Measurements from ENCODE around the gene SH3YL1. TPM values are rescaled to one million over a fixed set of nuclear protein-coding genes. Genes with fewer than 3 reads are reported as not detected.

SH3YL1 gene
- total RNA-seq, 1 donor from 2014 or later = 25.1 TPM

DNA sequence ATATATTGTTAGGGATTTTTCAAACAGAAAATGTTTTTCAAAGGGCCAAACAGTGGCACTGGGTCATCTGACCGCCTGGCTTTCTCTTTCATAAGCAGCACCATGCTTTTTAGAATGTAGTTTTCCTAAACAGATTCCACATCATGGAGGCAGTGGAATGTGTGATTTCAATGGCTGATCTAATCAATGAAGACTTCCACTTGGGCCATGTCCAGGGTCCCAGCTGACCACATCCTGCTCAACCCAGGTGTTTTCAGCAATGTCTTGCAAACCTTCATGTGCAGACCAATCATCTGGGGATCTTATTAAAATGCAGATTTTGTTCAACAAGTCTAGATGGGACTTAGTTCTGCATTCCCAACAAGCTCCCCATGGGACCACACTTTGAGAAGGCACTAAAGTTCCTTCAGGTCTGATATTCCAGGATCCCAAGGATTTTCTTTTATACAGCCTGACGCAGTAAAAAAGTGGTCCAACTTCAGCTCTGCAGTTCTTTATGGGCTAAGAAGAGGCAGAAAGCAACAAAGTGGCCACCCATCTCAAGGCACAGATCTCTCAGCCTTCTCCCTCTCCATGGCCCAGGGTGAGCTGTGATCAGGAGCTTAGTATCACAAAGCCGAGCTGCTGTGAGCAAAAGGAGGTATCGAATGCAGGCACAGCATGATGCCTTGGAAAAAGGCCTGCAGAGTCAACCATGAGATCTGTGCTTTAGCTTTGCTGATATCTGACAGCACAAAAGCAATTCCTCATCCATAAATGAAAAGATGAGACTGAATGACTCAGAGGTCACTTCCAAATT lies 20.4 kb upstream of the SH3YL1 start:
- Histone ChIP-seq H3K9me3 (ENCODE audit: control insufficient read depth in 3 of 3, low read length in 3 of 3) (no peaks in the 10 kb centered on the region), H3K27ac (ENCODE audit: low read depth, low read length) (no peak overlapping the region), H3K4me1 (ENCODE audit: control insufficient read depth in 3 of 3, insufficient read depth in 3 of 3, low read length in 3 of 3) (peaks cover 4 to 12% (median 7%) of the 10 kb centered on the region in 3 donors), H3K27me3 (ENCODE audit: control insufficient read depth in 3 of 3, insufficient read depth in 3 of 3, low read length in 3 of 3) (peaks cover 17 to 24% (median 23%) of the 10 kb centered on the region in 3 donors), H3K9ac (ENCODE audit: low read depth in 1 of 3, low read length in 3 of 3) (no peak overlapping the region), H3K36me3 (ENCODE audit: control insufficient read depth in 3 of 3, insufficient read depth in 3 of 3, low read length in 3 of 3) (peaks cover 4 to 21% (median 20%) of the 10 kb centered on the region in 3 donors), H3K4me3 (ENCODE audit: low read length in 3 of 3) (no peak overlapping the region)

DNA sequence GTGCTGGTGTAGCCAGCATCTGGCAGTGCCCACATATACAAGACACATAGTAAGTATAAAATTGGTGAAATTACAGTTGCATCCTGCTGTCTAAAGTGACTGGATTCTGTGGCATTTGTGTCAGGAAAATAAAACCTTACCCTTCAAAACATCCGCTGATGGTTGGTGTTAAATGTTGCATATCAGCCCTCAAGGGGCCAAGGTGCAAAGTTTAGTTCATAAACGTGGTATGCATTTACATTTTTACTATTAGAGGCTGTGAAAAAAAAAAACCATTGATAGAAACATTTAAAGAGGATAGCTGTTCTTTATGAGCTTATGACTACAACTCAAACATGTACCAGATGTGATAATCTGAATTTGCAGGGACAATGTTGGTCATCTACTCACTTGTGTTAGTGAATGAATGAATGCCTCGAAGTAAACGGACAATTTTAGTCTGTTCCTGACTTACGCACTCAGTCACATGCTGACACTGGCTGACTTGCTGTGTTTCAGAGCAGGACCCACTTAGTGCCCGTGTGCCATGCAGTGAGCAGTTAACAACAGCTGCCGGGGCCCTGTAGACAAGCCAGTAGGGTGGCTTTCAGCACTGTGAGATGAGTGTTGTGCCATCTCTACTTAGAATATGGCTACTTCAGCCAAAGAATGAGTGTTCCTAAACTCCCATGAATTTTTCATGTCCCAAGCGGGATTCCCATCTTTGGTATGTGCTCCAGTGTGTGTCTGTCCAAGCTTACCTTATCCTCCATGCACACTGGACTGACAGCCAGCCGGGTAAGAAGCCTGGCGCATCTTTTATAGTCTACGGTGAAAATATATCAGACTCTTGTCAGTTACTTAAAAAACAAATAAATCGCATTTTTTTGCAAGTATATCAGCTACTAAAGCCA lies 18.8 kb upstream of the SH3YL1 start:
- no peak overlapping the region for H3K27ac ChIP-seq (ENCODE audit: low read depth, low read length)
- H3K4me3 ChIP-seq (ENCODE audit: low read length in 3 of 3) = no peak overlapping the region
- H3K9ac ChIP-seq (ENCODE audit: low read depth in 1 of 3, low read length in 3 of 3) = no peak overlapping the region
- H3K36me3 ChIP-seq (ENCODE audit: control insufficient read depth in 3 of 3, insufficient read depth in 3 of 3, low read length in 3 of 3) = peaks cover 10 to 34% (median 29%) of the 10 kb centered on the region in 3 donors
- H3K9me3 ChIP-seq (ENCODE audit: control insufficient read depth in 3 of 3, low read length in 3 of 3) = no peaks in the 10 kb centered on the region
- H3K4me1 ChIP-seq (ENCODE audit: control insufficient read depth in 3 of 3, insufficient read depth in 3 of 3, low read length in 3 of 3) = peaks cover 4 to 10% (median 5%) of the 10 kb centered on the region in 3 donors
- H3K27me3 ChIP-seq (ENCODE audit: control insufficient read depth in 3 of 3, insufficient read depth in 3 of 3, low read length in 3 of 3) = peaks cover 9 to 20% (median 18%) of the 10 kb centered on the region in 3 donors

DNA sequence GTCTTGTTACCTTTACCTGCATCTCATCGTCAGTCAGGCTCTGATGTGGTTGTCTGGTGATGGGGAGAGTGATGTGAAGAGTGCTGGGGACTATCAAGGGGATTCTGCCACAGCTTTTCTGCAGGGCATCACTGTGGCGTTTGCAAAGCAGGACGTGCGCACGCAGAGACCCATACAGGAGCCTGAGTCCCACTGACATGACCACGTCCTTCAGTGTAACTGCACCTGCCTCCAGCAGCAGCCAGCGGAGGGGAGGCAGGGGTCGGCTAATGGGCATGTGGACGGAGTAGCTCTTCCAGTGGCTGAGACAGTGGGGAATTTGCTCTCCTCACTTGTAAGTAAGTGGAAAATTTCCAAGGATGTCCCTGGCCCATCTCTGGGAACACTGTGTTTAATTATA lies 17.5 kb upstream of the SH3YL1 start:
- Histone ChIP-seq H3K27ac (ENCODE audit: low read depth, low read length) (no peak overlapping the region), H3K27me3 (ENCODE audit: control insufficient read depth in 3 of 3, insufficient read depth in 3 of 3, low read length in 3 of 3) (peaks cover 3 to 13% (median 9%) of the 10 kb centered on the region in 3 donors), H3K9me3 (ENCODE audit: control insufficient read depth in 3 of 3, low read length in 3 of 3) (no peaks in the 10 kb centered on the region), H3K9ac (ENCODE audit: low read depth in 1 of 3, low read length in 3 of 3) (no peak overlapping the region), H3K4me3 (ENCODE audit: low read length in 3 of 3) (no peak overlapping the region), H3K36me3 (ENCODE audit: control insufficient read depth in 3 of 3, insufficient read depth in 3 of 3, low read length in 3 of 3) (peaks cover 17 to 43% (median 40%) of the 10 kb centered on the region in 3 donors), H3K4me1 (ENCODE audit: control insufficient read depth in 3 of 3, insufficient read depth in 3 of 3, low read length in 3 of 3) (peaks cover 0 to 3% (median 0%) of the 10 kb centered on the region in 3 donors)

DNA sequence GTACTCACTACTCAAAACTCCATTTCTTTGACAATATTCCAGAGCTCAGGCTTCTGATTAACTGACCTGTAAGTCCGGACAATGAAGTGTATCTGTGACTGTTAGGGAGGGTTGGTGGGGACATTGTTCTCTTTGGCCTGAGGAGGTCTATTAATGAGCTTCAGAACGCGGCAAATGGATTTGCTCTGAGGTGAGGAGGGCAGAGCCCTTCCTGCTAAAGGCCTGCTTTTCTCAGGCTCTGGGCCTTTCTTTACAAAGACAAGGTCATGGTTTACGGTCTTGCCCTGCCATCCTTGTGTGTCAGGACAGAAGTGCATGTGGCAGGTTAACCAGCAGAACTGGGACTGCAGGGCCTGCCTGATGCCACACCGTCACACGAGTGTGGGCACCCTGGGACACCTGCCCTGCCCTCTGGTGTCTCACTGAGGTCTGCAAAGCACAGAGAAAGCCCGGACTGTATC lies 16.8 kb upstream of the SH3YL1 start:
- H3K36me3 ChIP-seq (ENCODE audit: control insufficient read depth in 3 of 3, insufficient read depth in 3 of 3, low read length in 3 of 3) = peaks cover 21 to 49% (median 45%) of the 10 kb centered on the region in 3 donors

DNA sequence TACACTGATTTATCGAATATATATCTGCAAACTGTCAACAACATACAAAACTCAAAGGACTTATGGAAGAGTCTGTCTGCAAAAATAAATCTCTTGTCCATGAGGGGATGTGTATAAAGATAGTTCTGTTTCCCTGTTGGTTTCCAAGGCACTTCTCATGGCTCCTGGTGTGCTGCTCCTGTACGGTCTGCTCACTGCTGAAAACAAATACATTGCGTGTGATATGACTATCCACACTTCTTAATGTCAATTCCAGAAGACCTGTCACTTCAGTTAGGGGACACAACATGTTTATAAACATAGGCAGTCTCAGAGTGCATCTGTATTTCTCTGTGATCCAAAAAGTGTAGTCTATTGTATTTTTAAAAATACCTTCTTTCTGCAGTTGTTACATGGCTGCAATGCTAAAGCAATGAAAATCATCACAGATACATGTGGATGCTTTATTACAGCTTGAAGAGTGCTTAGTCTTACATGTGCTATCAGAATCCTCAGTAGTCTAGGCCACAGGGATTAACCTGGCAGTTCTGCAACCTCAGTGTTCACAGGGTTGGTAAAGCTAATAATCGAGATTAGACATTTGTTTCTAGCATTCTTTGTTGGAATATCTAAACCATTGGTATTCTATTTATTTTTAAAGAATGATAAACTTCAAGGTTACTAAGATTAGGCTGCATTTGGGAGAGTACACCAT lies 16.3 kb upstream of the SH3YL1 start:
- peaks cover 21 to 51% (median 48%) of the 10 kb centered on the region in 3 donors for H3K36me3 ChIP-seq (ENCODE audit: control insufficient read depth in 3 of 3, insufficient read depth in 3 of 3, low read length in 3 of 3)
- no peak overlapping the region for H3K27ac ChIP-seq (ENCODE audit: low read depth, low read length)
- peaks cover 0 to 3% (median 0%) of the 10 kb centered on the region in 3 donors for H3K4me1 ChIP-seq (ENCODE audit: control insufficient read depth in 3 of 3, insufficient read depth in 3 of 3, low read length in 3 of 3)
- H3K9me3 ChIP-seq (ENCODE audit: control insufficient read depth in 3 of 3, low read length in 3 of 3) = no peaks in the 10 kb centered on the region
- H3K27me3 ChIP-seq (ENCODE audit: control insufficient read depth in 3 of 3, insufficient read depth in 3 of 3, low read length in 3 of 3) = peaks cover 0 to 5% (median 3%) of the 10 kb centered on the region in 3 donors
- no peak overlapping the region for H3K9ac ChIP-seq (ENCODE audit: low read depth in 1 of 3, low read length in 3 of 3)
- no peak overlapping the region for H3K4me3 ChIP-seq (ENCODE audit: low read length in 3 of 3)

More for the DNA sequence above, 16.8 kb upstream of the SH3YL1 start:
- Histone ChIP-seq H3K9me3 (ENCODE audit: control insufficient read depth in 3 of 3, low read length in 3 of 3) (no peaks in the 10 kb centered on the region), H3K27me3 (ENCODE audit: control insufficient read depth in 3 of 3, insufficient read depth in 3 of 3, low read length in 3 of 3) (peaks cover 2 to 7% (median 3%) of the 10 kb centered on the region in 3 donors), H3K4me3 (ENCODE audit: low read length in 3 of 3) (no peak overlapping the region), H3K4me1 (ENCODE audit: control insufficient read depth in 3 of 3, insufficient read depth in 3 of 3, low read length in 3 of 3) (peaks cover 0 to 3% (median 0%) of the 10 kb centered on the region in 3 donors), H3K27ac (ENCODE audit: low read depth, low read length) (no peak overlapping the region), H3K9ac (ENCODE audit: low read depth in 1 of 3, low read length in 3 of 3) (no peak overlapping the region)

DNA sequence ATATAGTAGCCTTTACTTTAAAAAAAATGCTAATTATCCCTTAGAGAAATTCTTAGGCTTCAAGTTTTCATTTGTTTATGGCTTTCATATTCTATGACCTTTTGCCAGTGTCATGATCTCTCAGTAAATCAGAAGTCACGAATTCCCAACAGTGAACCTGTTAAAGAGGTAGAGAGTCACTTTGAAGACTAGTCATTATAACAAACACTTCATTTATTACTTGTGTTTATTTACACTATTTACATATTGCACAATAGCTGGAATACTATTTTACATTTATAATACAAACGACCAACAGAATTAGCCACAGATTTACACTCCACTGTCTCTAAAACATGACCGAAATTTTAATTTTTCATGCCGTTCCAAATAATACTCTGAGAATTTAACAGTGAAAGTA lies 15.5 kb upstream of the SH3YL1 start:
- Histone ChIP-seq H3K36me3 (ENCODE audit: control insufficient read depth in 3 of 3, insufficient read depth in 3 of 3, low read length in 3 of 3) (peaks cover 21 to 51% (median 48%) of the 10 kb centered on the region in 3 donors), H3K9me3 (ENCODE audit: control insufficient read depth in 3 of 3, low read length in 3 of 3) (no peaks in the 10 kb centered on the region), H3K27me3 (ENCODE audit: control insufficient read depth in 3 of 3, insufficient read depth in 3 of 3, low read length in 3 of 3) (no peaks in the 10 kb centered on the region), H3K4me1 (ENCODE audit: control insufficient read depth in 3 of 3, insufficient read depth in 3 of 3, low read length in 3 of 3) (no peaks in the 10 kb centered on the region), H3K4me3 (ENCODE audit: low read length in 3 of 3) (no peak overlapping the region), H3K9ac (ENCODE audit: low read depth in 1 of 3, low read length in 3 of 3) (no peak overlapping the region), H3K27ac (ENCODE audit: low read depth, low read length) (no peak overlapping the region)

DNA sequence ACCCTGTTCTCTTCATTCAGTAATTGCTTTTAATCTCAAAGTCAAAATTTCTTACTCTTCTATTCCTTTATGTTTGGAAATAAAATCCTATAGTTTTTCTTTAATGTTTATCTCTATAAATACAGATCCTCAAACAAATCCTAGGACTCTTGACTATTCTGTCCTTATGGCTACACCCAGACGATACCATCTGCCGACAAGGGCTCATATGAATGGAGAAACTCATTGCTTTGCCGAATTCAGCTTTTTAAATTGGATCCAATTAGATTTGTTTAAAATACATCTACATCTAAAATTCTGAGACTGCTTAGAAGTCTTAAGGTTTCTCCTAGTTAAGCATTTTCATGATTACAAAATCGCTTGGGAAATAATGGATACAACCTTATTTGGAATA lies 15.1 kb upstream of the SH3YL1 start:
- Histone ChIP-seq H3K27me3 (ENCODE audit: control insufficient read depth in 3 of 3, insufficient read depth in 3 of 3, low read length in 3 of 3) (no peaks in the 10 kb centered on the region), H3K9ac (ENCODE audit: low read depth in 1 of 3, low read length in 3 of 3) (no peak overlapping the region), H3K27ac (ENCODE audit: low read depth, low read length) (no peak overlapping the region), H3K9me3 (ENCODE audit: control insufficient read depth in 3 of 3, low read length in 3 of 3) (no peaks in the 10 kb centered on the region), H3K36me3 (ENCODE audit: control insufficient read depth in 3 of 3, insufficient read depth in 3 of 3, low read length in 3 of 3) (peaks cover 21 to 51% (median 48%) of the 10 kb centered on the region in 3 donors), H3K4me3 (ENCODE audit: low read length in 3 of 3) (no peak overlapping the region), H3K4me1 (ENCODE audit: control insufficient read depth in 3 of 3, insufficient read depth in 3 of 3, low read length in 3 of 3) (no peaks in the 10 kb centered on the region)

DNA sequence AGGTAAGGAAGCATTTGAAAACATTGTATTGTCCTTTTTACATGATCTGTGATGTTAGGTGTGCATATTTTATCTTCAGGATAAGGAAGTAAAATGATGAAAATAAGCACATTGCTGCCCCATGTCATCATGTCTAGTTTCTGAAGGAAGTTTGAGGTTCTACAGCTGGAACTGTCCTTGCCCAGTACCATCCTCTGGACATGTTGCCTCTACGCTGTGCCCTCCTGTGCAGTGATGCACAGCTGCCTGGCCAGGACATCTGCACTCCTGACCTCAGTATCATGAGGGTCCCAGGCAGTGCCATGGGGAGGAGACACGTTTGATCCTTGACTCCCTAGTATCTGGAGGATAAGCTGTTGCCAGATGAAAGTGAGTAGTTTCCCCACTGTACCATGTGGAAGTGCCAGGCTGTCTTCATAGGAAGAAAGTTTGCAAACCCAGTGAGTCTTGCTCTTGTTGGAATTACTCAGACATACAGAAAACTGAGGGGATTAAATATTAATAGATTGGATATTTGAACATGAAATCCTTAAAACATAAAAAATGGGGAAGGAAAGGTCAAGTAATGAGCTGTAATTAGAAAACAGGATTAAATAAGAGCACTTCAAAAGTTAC lies 14.6 kb upstream of the SH3YL1 start:
- Histone ChIP-seq H3K9me3 (ENCODE audit: control insufficient read depth in 3 of 3, low read length in 3 of 3) (no peaks in the 10 kb centered on the region), H3K27me3 (ENCODE audit: control insufficient read depth in 3 of 3, insufficient read depth in 3 of 3, low read length in 3 of 3) (no peaks in the 10 kb centered on the region), H3K9ac (ENCODE audit: low read depth in 1 of 3, low read length in 3 of 3) (no peak overlapping the region), H3K4me1 (ENCODE audit: control insufficient read depth in 3 of 3, insufficient read depth in 3 of 3, low read length in 3 of 3) (no peaks in the 10 kb centered on the region), H3K27ac (ENCODE audit: low read depth, low read length) (no peak overlapping the region), H3K4me3 (ENCODE audit: low read length in 3 of 3) (no peak overlapping the region), H3K36me3 (ENCODE audit: control insufficient read depth in 3 of 3, insufficient read depth in 3 of 3, low read length in 3 of 3) (peaks cover 21 to 52% (median 48%) of the 10 kb centered on the region in 3 donors)

DNA sequence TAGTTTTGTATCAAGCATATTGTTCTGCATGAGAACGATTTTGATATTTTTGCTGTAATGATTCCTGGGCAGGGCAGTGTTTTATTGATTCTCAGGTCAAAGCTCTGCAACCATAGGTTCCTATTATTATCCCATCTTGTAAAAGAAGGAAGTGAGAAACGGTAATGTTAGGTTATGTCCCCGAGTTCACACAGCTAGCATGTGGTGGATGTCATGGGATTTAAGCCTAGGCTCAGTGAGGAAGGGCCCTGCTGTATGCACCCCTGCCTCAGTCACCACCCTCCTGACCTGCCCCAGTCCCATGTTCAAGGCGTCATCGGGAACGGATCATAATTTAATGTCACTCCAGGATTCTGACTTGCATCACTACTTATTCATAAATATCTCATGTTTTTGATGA lies 11.6 kb upstream of the SH3YL1 start:
- Histone ChIP-seq H3K9ac (ENCODE audit: low read depth in 1 of 3, low read length in 3 of 3) (no peak overlapping the region), H3K4me3 (ENCODE audit: low read length in 3 of 3) (no peak overlapping the region), H3K9me3 (ENCODE audit: control insufficient read depth in 3 of 3, low read length in 3 of 3) (no peaks in the 10 kb centered on the region), H3K27ac (ENCODE audit: low read depth, low read length) (no peak overlapping the region), H3K4me1 (ENCODE audit: control insufficient read depth in 3 of 3, insufficient read depth in 3 of 3, low read length in 3 of 3) (peaks cover 0 to 3% (median 0%) of the 10 kb centered on the region in 3 donors), H3K27me3 (ENCODE audit: control insufficient read depth in 3 of 3, insufficient read depth in 3 of 3, low read length in 3 of 3) (no peaks in the 10 kb centered on the region), H3K36me3 (ENCODE audit: control insufficient read depth in 3 of 3, insufficient read depth in 3 of 3, low read length in 3 of 3) (peaks cover 17 to 50% (median 39%) of the 10 kb centered on the region in 3 donors)
